Thymus (tissue), 11 donors: ENCODE results near the gene POLDIP3. TPM values are rescaled to one million over a fixed set of nuclear protein-coding genes. Genes with fewer than 3 reads are reported as not detected.
"Not testable (repeated sequence)": the region's sequence is repeated elsewhere in the genome, so short reads cannot be mapped to it uniquely, and the experiment has no call there.

ENCODE experiments used
- DNase-seq, 9 donors: peaks; one replicate each; pipeline ENCODE4 v3.0.0-alpha.2; 2013; ENCODE audit warnings: low spot score in 9 of 9, low read depth in 6 of 9, missing footprints in 1 of 9
- H3K27ac ChIP-seq, 2 donors: one replicate each; pipeline ENCODE4 v1.5.1; 2013; ENCODE audit warnings: control low read depth in 1 of 2, low read depth in 1 of 2, low read length in 1 of 2, mild to moderate bottlenecking in 1 of 2, moderate library complexity in 1 of 2
- H3K27me3 ChIP-seq, 2 donors: one replicate each; pipeline ENCODE4 v1.5.1; 2013; ENCODE audit warnings: low read length in 1 of 2; ENCODE audit not compliant: control insufficient read depth in 2 of 2, insufficient read depth in 1 of 2
- H3K36me3 ChIP-seq, 2 donors: one replicate each; pipeline ENCODE4 v1.5.1; 2013; ENCODE audit warnings: low read length in 1 of 2, mild to moderate bottlenecking in 1 of 2, moderate library complexity in 1 of 2; ENCODE audit not compliant: control insufficient read depth in 2 of 2, insufficient read depth in 2 of 2
- H3K4me1 ChIP-seq, 2 donors: one replicate each; pipeline ENCODE4 v1.5.1; 2013; ENCODE audit warnings: low read length in 2 of 2; ENCODE audit not compliant: control insufficient read depth in 2 of 2, insufficient read depth in 2 of 2
- H3K4me3 ChIP-seq, 2 donors: one replicate each; pipeline ENCODE4 v1.5.1; 2013; ENCODE audit warnings: low read length in 2 of 2, control low read depth in 1 of 2, mild to moderate bottlenecking in 1 of 2
- H3K9me3 ChIP-seq, 2 donors: one replicate each; pipeline ENCODE4 v1.5.1; 2013; ENCODE audit warnings: low read length in 1 of 2, mild to moderate bottlenecking in 1 of 2; ENCODE audit not compliant: control insufficient read depth in 2 of 2, insufficient read depth in 1 of 2
- WGBS: extraction: QIAGEN DNeasy Blood & Tissue Kit; methylation state at CpG from one replicate; pipeline ENCODE4 v1.1.7; 2013; 5-methylcytosine and 5-hydroxymethylcytosine counted together
- polyA plus RNA-seq: library from polyadenylated mRNA; stranded (reverse); fragments of 200-250 nt; gene quantifications from one replicate; pipeline ENCODE4 v1.2.3, GENCODE V29; 2013
- total RNA-seq: library from RNA; stranded (reverse); fragments of 120-200 nt; gene quantifications from one replicate; pipeline ENCODE4 v1.2.4, GENCODE V29; 2013
- donor health status: healthy.

The POLDIP3 gene
- total and polyA plus RNA-seq, 2 donors = 29.8 to 40.4 TPM

DNA sequence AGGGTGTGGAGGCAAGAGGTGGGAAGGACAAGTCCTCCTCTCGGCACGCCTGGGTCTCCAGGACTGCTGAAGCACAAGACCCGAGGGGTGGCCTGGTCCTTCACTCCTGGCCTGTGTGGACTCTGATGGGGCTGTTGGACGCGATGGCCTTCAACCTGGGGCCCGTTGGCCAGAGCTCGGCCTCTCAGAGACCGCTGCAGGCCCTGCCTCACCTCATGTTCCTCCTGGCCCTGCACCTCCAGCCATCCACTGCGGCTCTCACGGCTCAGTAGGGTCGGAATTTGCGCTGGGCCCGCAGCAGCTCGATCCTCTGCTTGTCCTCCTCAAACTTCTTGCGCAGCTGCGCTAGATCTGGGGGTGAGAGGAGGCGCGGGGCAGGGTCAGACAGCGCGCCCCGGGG is 40.2 kb downstream of the POLDIP3 start:
- not testable (repeated sequence) for H3K9me3 ChIP-seq, H3K27ac ChIP-seq, H3K4me3 ChIP-seq, H3K4me1 ChIP-seq, DNase-seq, H3K27me3 ChIP-seq
- 92% methylated on average over 16 of the region's 21 CpGs for WGBS
- H3K36me3 ChIP-seq = peaks cover 23 to 40% of the 10 kb centered on the region in 2 donors

- not testable (repeated sequence) for H3K4me3 ChIP-seq, H3K27me3 ChIP-seq, H3K9me3 ChIP-seq, H3K4me1 ChIP-seq, DNase-seq, H3K27ac ChIP-seq
- H3K36me3 ChIP-seq = peaks cover 25 to 41% of the 10 kb centered on the region in 2 donors
- 100% methylated on average over 1 of the region's 1 CpG for WGBS
These were observed 40.6 kb downstream of the POLDIP3 start for GRCh38 chr22:42574046-42574445.

DNA sequence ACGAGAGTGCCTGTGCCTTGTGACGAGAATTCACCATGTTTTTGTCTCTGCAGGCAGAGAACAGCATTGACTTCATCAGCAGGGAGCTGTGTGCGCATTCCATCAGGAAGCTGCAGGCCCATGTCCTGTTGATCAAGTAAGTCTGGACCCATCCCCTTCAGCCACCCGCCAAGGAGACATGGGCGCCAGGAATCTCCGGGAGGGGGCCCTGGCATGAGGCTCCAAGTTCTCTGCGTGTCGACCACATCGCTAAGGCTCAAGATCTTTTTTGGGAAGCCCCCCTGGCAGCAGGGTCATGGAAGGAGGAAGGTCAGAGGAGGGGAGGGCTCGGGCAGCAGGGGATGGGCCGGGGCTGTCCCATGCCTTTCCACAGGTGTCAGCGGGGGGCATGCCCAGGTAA is 43.6 kb downstream of the POLDIP3 start:
- H3K27me3 ChIP-seq = not testable (repeated sequence)
- WGBS = 99% methylated on average over 12 of the region's 12 CpGs

GRCh38 chr22:42570580-42570979 is 44.1 kb downstream of the POLDIP3 start:
- H3K36me3 ChIP-seq = peaks cover 9 to 34% of the 10 kb centered on the region in 2 donors
- H3K4me3 ChIP-seq, DNase-seq, H3K4me1 ChIP-seq, H3K27me3 ChIP-seq, H3K9me3 ChIP-seq, H3K27ac ChIP-seq: not testable (repeated sequence)
- WGBS = 96% methylated on average over 9 of the region's 9 CpGs

More for the DNA sequence above, 43.6 kb downstream of the POLDIP3 start:
- H3K4me3 ChIP-seq, DNase-seq, H3K9me3 ChIP-seq, H3K27ac ChIP-seq, H3K4me1 ChIP-seq: not testable (repeated sequence)
- H3K36me3 ChIP-seq = peaks cover 9 to 33% of the 10 kb centered on the region in 2 donors

DNA sequence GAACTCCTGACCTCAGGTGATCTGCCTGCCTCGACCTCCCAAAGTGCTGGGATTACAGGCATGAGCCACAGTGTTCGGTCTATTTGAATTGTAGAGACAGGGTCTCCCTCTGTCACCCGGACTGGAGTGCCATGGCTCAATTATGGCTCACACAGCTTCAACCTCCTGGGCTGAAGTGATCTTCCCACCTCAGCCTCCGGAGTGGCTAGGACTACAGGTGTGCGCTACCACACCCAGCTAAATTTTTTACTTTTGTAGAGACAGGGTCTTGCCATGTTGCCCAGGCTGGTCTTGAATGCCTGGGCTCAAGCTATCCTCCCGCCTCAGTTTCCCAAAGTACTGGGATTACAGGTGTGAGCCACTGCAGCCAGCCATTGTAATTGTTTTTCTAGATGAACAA is 46.7 kb downstream of the POLDIP3 start:
- not testable (repeated sequence) for H3K4me1 ChIP-seq, H3K9me3 ChIP-seq, DNase-seq, H3K27ac ChIP-seq, H3K27me3 ChIP-seq, H3K4me3 ChIP-seq
- peaks cover 8 to 25% of the 10 kb centered on the region in 2 donors for H3K36me3 ChIP-seq
- 89% methylated on average over 5 of the region's 6 CpGs for WGBS

DNA sequence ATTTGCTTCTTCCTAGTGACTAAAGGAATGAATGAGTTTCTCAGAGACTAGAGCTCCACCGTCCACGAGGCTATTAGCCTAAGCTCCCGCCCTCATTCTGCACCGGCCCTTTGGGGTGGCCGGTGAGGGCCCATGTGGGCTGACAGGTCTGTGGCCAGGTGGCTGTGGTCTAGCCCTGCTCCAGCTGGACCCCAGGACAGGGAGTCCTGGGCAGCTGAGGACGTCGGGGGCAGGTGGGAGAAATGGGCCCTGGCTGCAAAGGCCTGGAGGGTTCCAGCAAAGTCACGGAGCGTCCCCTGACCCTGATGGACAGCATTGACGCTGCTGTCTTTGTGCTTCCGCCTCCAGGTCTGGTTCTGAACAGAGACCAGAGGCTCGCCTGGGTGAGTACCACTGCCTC is 48.7 kb downstream of the POLDIP3 start:
- DNase-seq = no peak
- Histone ChIP-seq H3K27me3 (no peaks in the 10 kb centered on the region), H3K4me3 (no peak overlapping the region), H3K9me3 (peaks cover 0 to 7% of the 10 kb centered on the region in 2 donors), H3K27ac (no peak overlapping the region), H3K36me3 (peaks cover 6 to 16% of the 10 kb centered on the region in 2 donors), H3K4me1 (peaks cover 0 to 12% of the 10 kb centered on the region in 2 donors)
- 97% methylated on average over 12 of the region's 12 CpGs for WGBS

GRCh38 chr22:42564699-42565098 is 50.0 kb downstream of the POLDIP3 start:
- H3K36me3 ChIP-seq = peaks cover 3 to 15% of the 10 kb centered on the region in 2 donors
- no peaks in the 10 kb centered on the region for H3K27me3 ChIP-seq
- H3K9me3 ChIP-seq = peaks cover 0 to 7% of the 10 kb centered on the region in 2 donors
- no peak overlapping the region for H3K27ac ChIP-seq
- no peak for DNase-seq
- H3K4me3 ChIP-seq = no peak overlapping the region
- WGBS = 98% methylated on average over 17 of the region's 17 CpGs
- H3K4me1 ChIP-seq = peaks cover 0 to 12% of the 10 kb centered on the region in 2 donors

DNA sequence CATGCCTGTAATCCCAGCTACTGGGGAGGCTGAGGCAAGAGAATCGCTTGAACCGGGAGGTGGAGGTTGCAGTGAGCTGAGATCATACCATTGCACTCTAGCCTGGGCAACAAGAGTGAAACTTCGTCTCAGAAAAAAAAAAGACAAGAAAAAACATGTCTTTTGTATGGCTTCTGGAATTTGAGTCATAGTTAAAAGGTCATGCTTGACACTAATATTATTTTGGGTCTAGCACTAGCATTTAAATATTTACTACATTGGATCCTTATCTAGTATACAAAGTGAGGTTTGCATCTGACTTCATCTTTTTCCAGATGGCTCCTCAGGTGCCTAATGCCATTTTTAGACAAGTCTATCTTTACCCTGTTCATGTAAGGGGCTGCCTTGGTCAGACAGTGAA is 50.7 kb downstream of the POLDIP3 start:
- H3K27ac ChIP-seq, H3K4me3 ChIP-seq, H3K9me3 ChIP-seq, H3K27me3 ChIP-seq, DNase-seq: not testable (repeated sequence)
- Histone ChIP-seq H3K36me3 (peaks cover 0 to 11% of the 10 kb centered on the region in 2 donors), H3K4me1 (peaks cover 0 to 12% of the 10 kb centered on the region in 2 donors)
- 94% methylated on average over 3 of the region's 3 CpGs for WGBS

DNA sequence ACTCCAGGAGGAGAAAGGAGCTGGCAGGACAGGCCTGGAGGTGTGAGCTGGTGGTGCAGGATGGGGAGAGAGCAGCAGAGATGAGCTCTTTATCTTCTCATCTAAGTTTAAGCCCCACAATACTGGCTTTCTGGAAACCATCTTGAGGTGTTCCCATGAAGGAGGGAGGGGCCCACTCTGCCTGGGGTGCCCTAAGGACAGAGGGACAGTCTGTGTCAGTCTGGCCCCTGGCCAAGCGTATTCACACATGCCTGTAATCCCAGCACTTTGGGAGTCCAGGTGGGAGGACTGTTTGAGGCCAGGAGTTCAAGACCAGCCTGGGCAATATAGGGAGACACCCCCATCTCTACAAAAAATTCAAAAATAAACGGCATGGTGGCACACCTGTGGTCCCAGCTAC is 52.0 kb downstream of the POLDIP3 start:
- Histone ChIP-seq H3K36me3 (peaks cover 0 to 11% of the 10 kb centered on the region in 2 donors), H3K9me3 (peaks cover 0 to 3% of the 10 kb centered on the region in 2 donors), H3K27me3 (no peaks in the 10 kb centered on the region), H3K27ac (no peak overlapping the region), H3K4me3 (no peak overlapping the region), H3K4me1 (peaks cover 0 to 12% of the 10 kb centered on the region in 2 donors)
- no peak for DNase-seq
- 83% methylated on average over 2 of the region's 2 CpGs for WGBS

DNA sequence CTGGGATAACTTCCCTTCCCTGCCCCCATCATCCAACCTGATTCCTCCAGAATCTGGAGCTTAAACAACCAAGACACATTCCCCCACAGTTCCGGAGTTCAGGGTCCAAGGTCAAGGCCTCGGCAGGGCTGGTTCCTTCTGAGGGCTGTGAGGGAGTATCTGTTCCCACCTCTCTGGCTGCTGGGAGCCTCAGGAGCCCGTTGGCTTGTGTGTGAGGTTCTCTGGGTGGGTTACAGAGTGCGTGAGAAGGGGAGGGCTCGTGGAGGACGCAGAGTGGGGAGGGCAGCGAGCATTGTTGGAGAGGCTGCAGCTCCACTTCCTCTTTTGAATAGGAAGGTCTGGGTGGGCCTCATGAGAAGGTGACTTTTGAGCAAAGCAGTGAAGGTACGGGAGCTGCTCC is 52.4 kb downstream of the POLDIP3 start:
- DNase-seq = no peak
- 31% methylated on average over 8 of the region's 8 CpGs for WGBS
- no peak overlapping the region for H3K27ac ChIP-seq
- peaks cover 0 to 11% of the 10 kb centered on the region in 2 donors for H3K36me3 ChIP-seq
- H3K9me3 ChIP-seq = peaks cover 0 to 3% of the 10 kb centered on the region in 2 donors
- no peak overlapping the region for H3K4me3 ChIP-seq
- H3K27me3 ChIP-seq = no peaks in the 10 kb centered on the region
- H3K4me1 ChIP-seq = peaks cover 0 to 12% of the 10 kb centered on the region in 2 donors
